ENCODE measurements around the gene CNDP2. TPM values are rescaled to one million over a fixed set of nuclear protein-coding genes. Genes with fewer than 3 reads are reported as not detected.

Gene CNDP2
- total RNA-seq, 1 donor from 2014 or later: 198 TPM

GRCh38 chr18:74544898-74545297 lies 48.7 kb downstream of the CNDP2 start:
- peaks cover 32% of the 10 kb centered on the region for H3K4me1 Mint-ChIP-seq
- H3K4me3 Mint-ChIP-seq: no peak overlapping the region
- no peaks in the 10 kb centered on the region for H3K36me3 Mint-ChIP-seq
- H3K9me3 Mint-ChIP-seq: peaks cover 18% of the 10 kb centered on the region
- H3K27ac Mint-ChIP-seq: no peak overlapping the region
- H3K27me3 Mint-ChIP-seq (ENCODE audit: low read depth): peaks cover 2% of the 10 kb centered on the region
- no peak for DNase-seq (ENCODE audit: low spot score in 2 of 2, unreplicated experiment in 2 of 2)
- no peak for TF ChIP-seq CTCF (IDR thresholded peaks at IDR 0.05; ENCODE audit: unreplicated experiment)

GRCh38 chr18:74546007-74546406 lies 49.8 kb downstream of the CNDP2 start:
- DNase-seq (ENCODE audit: low spot score in 2 of 2, unreplicated experiment in 2 of 2): no peak
- peaks cover 25% of the 10 kb centered on the region for H3K4me1 Mint-ChIP-seq
- peaks cover 22% of the 10 kb centered on the region for H3K9me3 Mint-ChIP-seq
- no peak overlapping the region for H3K4me3 Mint-ChIP-seq
- no peak overlapping the region for H3K27ac Mint-ChIP-seq
- H3K36me3 Mint-ChIP-seq: peaks cover 4% of the 10 kb centered on the region
- peaks cover 2% of the 10 kb centered on the region for H3K27me3 Mint-ChIP-seq (ENCODE audit: low read depth)
- no peak for TF ChIP-seq CTCF (IDR thresholded peaks at IDR 0.05; ENCODE audit: unreplicated experiment)

DNA sequence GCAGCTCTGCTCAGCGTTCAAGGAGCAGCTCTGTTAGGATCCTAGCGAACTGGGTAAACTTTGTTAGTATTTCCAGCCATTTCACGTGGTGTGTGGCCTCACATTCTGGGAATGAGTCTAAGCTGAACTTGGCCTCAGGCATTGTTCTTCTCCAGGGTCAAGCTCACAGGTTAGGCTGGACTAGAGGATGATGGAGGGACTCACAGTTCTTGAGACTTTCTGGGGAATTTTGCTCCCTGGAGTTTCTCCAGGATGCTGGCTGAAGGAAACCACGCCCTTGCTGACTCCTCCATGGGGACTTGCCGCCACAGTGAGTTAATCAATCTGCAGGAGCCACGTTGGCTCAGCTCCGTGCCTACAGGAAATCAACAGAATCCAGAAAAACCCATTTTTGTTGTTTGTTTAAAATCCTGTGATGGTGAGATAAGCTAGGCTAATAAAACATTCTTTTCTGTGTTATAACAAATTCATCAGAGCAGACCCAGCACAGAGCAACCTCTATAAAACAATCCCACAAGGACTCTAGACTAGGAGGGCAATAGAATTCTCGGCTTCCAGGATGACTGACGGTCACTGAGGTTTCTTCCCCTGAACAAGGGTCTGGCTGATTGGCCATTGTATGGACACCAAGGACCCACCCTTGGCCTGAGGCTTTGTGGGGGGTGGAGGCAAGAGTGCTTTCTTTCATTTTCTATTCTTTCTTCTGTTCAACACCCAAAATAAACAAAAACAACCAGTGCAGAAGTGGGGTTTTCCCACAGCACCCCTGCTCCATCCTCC lies 50.8 kb downstream of the CNDP2 start:
- no peak for DNase-seq (ENCODE audit: low spot score in 2 of 2, unreplicated experiment in 2 of 2)
- H3K36me3 Mint-ChIP-seq: peaks cover 4% of the 10 kb centered on the region
- peak overlapping the region; percentile 61 for H3K27ac Mint-ChIP-seq
- H3K9me3 Mint-ChIP-seq: peaks cover 22% of the 10 kb centered on the region
- no peak overlapping the region for H3K4me3 Mint-ChIP-seq
- TF ChIP-seq CTCF (IDR thresholded peaks at IDR 0.05; ENCODE audit: unreplicated experiment): no peak
- peaks cover 18% of the 10 kb centered on the region for H3K4me1 Mint-ChIP-seq
- peaks cover 2% of the 10 kb centered on the region for H3K27me3 Mint-ChIP-seq (ENCODE audit: low read depth)

GRCh38 chr18:74547860-74548259 lies 51.7 kb downstream of the CNDP2 start:
- peaks cover 4% of the 10 kb centered on the region for H3K36me3 Mint-ChIP-seq
- peaks cover 9% of the 10 kb centered on the region for H3K4me1 Mint-ChIP-seq
- H3K27me3 Mint-ChIP-seq (ENCODE audit: low read depth): peaks cover 1% of the 10 kb centered on the region
- no peak overlapping the region for H3K4me3 Mint-ChIP-seq
- no peak overlapping the region for H3K27ac Mint-ChIP-seq
- DNase-seq (ENCODE audit: low spot score in 2 of 2, unreplicated experiment in 2 of 2): no peak
- peaks cover 22% of the 10 kb centered on the region for H3K9me3 Mint-ChIP-seq
- TF ChIP-seq CTCF (IDR thresholded peaks at IDR 0.05; ENCODE audit: unreplicated experiment): no peak

GRCh38 chr18:74549591-74550104 lies 53.5 kb downstream of the CNDP2 start:
- Mint-ChIP-seq H3K4me3 (no peak overlapping the region), H3K9me3 (peaks cover 22% of the 10 kb centered on the region), H3K27ac (no peak overlapping the region), H3K27me3 (ENCODE audit: low read depth) (peaks cover 17% of the 10 kb centered on the region), H3K36me3 (peaks cover 4% of the 10 kb centered on the region), H3K4me1 (peaks cover 8% of the 10 kb centered on the region)
- DNase-seq (ENCODE audit: low spot score in 2 of 2, unreplicated experiment in 2 of 2): no peak
- TF ChIP-seq CTCF (IDR thresholded peaks at IDR 0.05; ENCODE audit: unreplicated experiment): no peak

Data from mesothelial cell of epicardium (in vitro differentiated cells).